ENCODE data around the gene SPNS3. TPM values are rescaled to one million over a fixed set of nuclear protein-coding genes. Genes with fewer than 3 reads are reported as not detected.

The SPNS3 gene
- polyA plus RNA-seq, 1 of the 3 experiments (the other 2 are of a cell fraction), result 0.05 TPM

- TF ChIP-seq CTCF (IDR thresholded peaks at IDR 0.05), result no peak
Measured at GRCh38 chr17:4500191-4500571, 66.4 kb downstream of the SPNS3 start (continued).

GRCh38 chr17:4501295-4501949 is 67.7 kb downstream of the SPNS3 start:
- Histone ChIP-seq H3K27me3 (ENCODE audit: insufficient read depth) (peaks cover 35% of the 10 kb centered on the region), H3F3A (replicated peaks; ENCODE audit: insufficient read depth) (peaks cover 5% of the 10 kb centered on the region), H2AFZ (ENCODE audit: low read depth) (no peak overlapping the region), H3K4me3 (ENCODE audit: low read depth in 2 of 2, low read length in 1 of 2) (no peak overlapping the region), H3K4me1 (ENCODE audit: control insufficient read depth in 1 of 2, insufficient read depth in 2 of 2, low read depth in 1 of 2, low read length in 1 of 2) (peaks cover 0 to 3% of the 10 kb centered on the region in 2 experiments; a peak in 1 of 4 replicates), H3K27ac (ENCODE audit: low read depth in 2 of 2, low read length in 1 of 2) (no peak overlapping the region), H3K36me3 (replicated peaks in 1 of 2; ENCODE audit: control insufficient read depth in 1 of 2, insufficient read depth in 2 of 2, low read length in 1 of 2) (no peaks in the 10 kb centered on the region), H3K4me2 (no peak overlapping the region), H3K9ac (no peak overlapping the region), H3K79me2 (ENCODE audit: insufficient read depth) (no peaks in the 10 kb centered on the region), H4K20me1 (ENCODE audit: insufficient read depth) (0 out of 2 replicates have a peak, but pooled peaks cover 7% of the 10 kb centered on the region), H3K9me3 (no peaks in the 10 kb centered on the region), H3K9me2 (no peaks in the 10 kb centered on the region)
- no peak for DNase-seq
- no peak for TF ChIP-seq TEAD4 (IDR thresholded peaks at IDR 0.05; ENCODE audit: borderline replicate concordance, insufficient read depth)
- TF ChIP-seq YY1 (IDR thresholded peaks at IDR 0.05; ENCODE audit: low read depth), result no peak
- TF ChIP-seq TCF12 (IDR thresholded peaks at IDR 0.05), result no peak
- no peak for TF ChIP-seq FOXJ3 (CRISPR knock-in tag; IDR thresholded peaks at IDR 0.05)
- TF ChIP-seq RXRA (IDR thresholded peaks at IDR 0.05; ENCODE audit: borderline replicate concordance, low read depth), result no peak
- no peak for TF ChIP-seq NFIC (IDR thresholded peaks at IDR 0.05; ENCODE audit: borderline replicate concordance)
- no peak for TF ChIP-seq JUND (IDR thresholded peaks at IDR 0.05)
- no peak for TF ChIP-seq FOSL2 (IDR thresholded peaks at IDR 0.05; ENCODE audit: borderline replicate concordance, low read depth)
- no peak for TF ChIP-seq IRF3 (IDR thresholded peaks at IDR 0.05; ENCODE audit: low read depth, low read length)
- TF ChIP-seq MEF2A (IDR thresholded peaks at IDR 0.05; ENCODE audit: borderline replicate concordance, low read depth), result no peak
- TF ChIP-seq POLR2AphosphoS5 (IDR thresholded peaks at IDR 0.05; ENCODE audit: low read depth, low read length), result no peak
- TF ChIP-seq ELF1 (IDR thresholded peaks at IDR 0.05), result no peak
- CTCF ChIA-PET, result interaction anchor here (0.8 to 3.3 kb wide), 2 partner anchors 81 to 164 kb away, joined by 3 to 10 read pairs; no protein-coding TSS in a partner anchor
- 34% methylated on average over 3 of the region's 3 CpGs for WGBS (ENCODE audit: low lambda C conversion rate)
- POLR2A ChIA-PET, result no interaction called here
